Neuronal stem cell (in vitro differentiated cells): ENCODE data around the gene KAZN.

ENCODE experiments used
- DNase-seq: peaks from one replicate; pipeline ENCODE4 v3.0.0-alpha.2; 2013; ENCODE audit warnings: low spot score
- H2AFZ ChIP-seq: one replicate; pipeline ENCODE4 v1.6.1; 2013; ENCODE audit warnings: mild to moderate bottlenecking, low read length, inconsistent platforms
- H2AK5ac ChIP-seq: 2 replicates; pipeline ENCODE4 v1.6.1; 2013; ENCODE audit warnings: low read depth, mild to moderate bottlenecking, inconsistent platforms, low read length, moderate library complexity, mixed read lengths
- H2BK120ac ChIP-seq: 2 replicates; pipeline ENCODE4 v1.6.1; 2013; ENCODE audit warnings: low read depth, mild to moderate bottlenecking, inconsistent platforms, low read length, moderate library complexity, mixed read lengths
- H2BK12ac ChIP-seq: one replicate; pipeline ENCODE4 v1.6.1; 2013; ENCODE audit warnings: low read length, inconsistent platforms
- H2BK15ac ChIP-seq: 2 replicates; pipeline ENCODE4 v1.6.1; 2013; ENCODE audit warnings: mild to moderate bottlenecking, low read length, inconsistent platforms, mixed read lengths
- H2BK5ac ChIP-seq: one replicate; pipeline ENCODE4 v1.6.1; 2013; ENCODE audit warnings: inconsistent platforms, mild to moderate bottlenecking, low read length, moderate library complexity
- H3K14ac ChIP-seq: one replicate; pipeline ENCODE4 v1.6.1; 2013; ENCODE audit warnings: low read length, inconsistent platforms
- H3K18ac ChIP-seq: 2 replicates; pipeline ENCODE4 v1.6.1; 2013; ENCODE audit warnings: low read length, inconsistent platforms
- H3K23ac ChIP-seq: 2 replicates; pipeline ENCODE4 v1.6.1; 2013; ENCODE audit warnings: low read depth, mild to moderate bottlenecking, mixed read lengths, low read length, inconsistent platforms; ENCODE audit not compliant: poor library complexity
- H3K27ac ChIP-seq: replicated peaks from 3 replicates; pipeline ENCODE4 v1.5.1; 2013; ENCODE audit warnings: low read length, inconsistent platforms
- H3K27me3 ChIP-seq, 3 experiments: 2 replicates each; pipeline ENCODE4 v1.6.1; 2013; ENCODE audit warnings: low read length in 3 of 3, mild to moderate bottlenecking in 2 of 3, inconsistent platforms in 1 of 3, low read depth in 1 of 3, mixed read lengths in 1 of 3, moderate library complexity in 1 of 3; ENCODE audit not compliant: control insufficient read depth in 3 of 3, insufficient read depth in 3 of 3
- H3K36me3 ChIP-seq, 2 donors: replicated peaks in 1 of 2; 2 replicates each; pipeline ENCODE4 v1.6.1; 2013; ENCODE audit warnings: low read length in 2 of 2; ENCODE audit not compliant: control insufficient read depth in 2 of 2, insufficient read depth in 2 of 2
- H3K4ac ChIP-seq: 2 replicates; pipeline ENCODE4 v1.6.1; 2013; ENCODE audit warnings: inconsistent platforms, mild to moderate bottlenecking, low read length, moderate library complexity
- H3K4me1 ChIP-seq, 2 donors: 1 replicate in 1 of 2; 2 replicates in 1 of 2; pipeline ENCODE4 v1.6.1; 2013; ENCODE audit warnings: low read length in 2 of 2, low read depth in 1 of 2; ENCODE audit not compliant: control insufficient read depth in 2 of 2, insufficient read depth in 1 of 2
- H3K4me2 ChIP-seq: one replicate; pipeline ENCODE4 v1.6.1; 2013; ENCODE audit warnings: mild to moderate bottlenecking, low read length, inconsistent platforms; ENCODE audit not compliant: insufficient read depth, poor library complexity, severe bottlenecking
- H3K4me3 ChIP-seq, 2 donors: 2 replicates each; pipeline ENCODE4 v1.5.1; 2013; ENCODE audit warnings: low read length in 2 of 2, mild to moderate bottlenecking in 2 of 2, inconsistent platforms in 1 of 2, moderate library complexity in 1 of 2
- H3K79me1 ChIP-seq: one replicate; pipeline ENCODE4 v1.6.1; 2013; ENCODE audit warnings: low read depth, mild to moderate bottlenecking, inconsistent platforms, low read length, moderate library complexity
- H3K9ac ChIP-seq: one replicate; pipeline ENCODE4 v1.6.1; 2013; ENCODE audit warnings: mild to moderate bottlenecking, low read depth, low read length, inconsistent platforms; ENCODE audit not compliant: poor library complexity
- H3K9me3 ChIP-seq, 2 donors: replicated peaks in 1 of 2; 2 replicates each; pipeline versions ENCODE3 to v1.6.1; 2013; ENCODE audit warnings: low read length in 2 of 2, mild to moderate bottlenecking in 2 of 2, inconsistent platforms in 1 of 2, low read depth in 1 of 2, mixed read lengths in 1 of 2, moderate library complexity in 1 of 2; ENCODE audit not compliant: control insufficient read depth in 2 of 2, insufficient read depth in 1 of 2
- H4K8ac ChIP-seq: one replicate; pipeline ENCODE4 v1.6.1; 2013; ENCODE audit warnings: low read depth, mild to moderate bottlenecking, inconsistent platforms, low read length, moderate library complexity
- H4K91ac ChIP-seq: one replicate; pipeline ENCODE4 v1.6.1; 2013; ENCODE audit warnings: low read length, low read depth, mild to moderate bottlenecking, inconsistent platforms; ENCODE audit not compliant: poor library complexity
- WGBS, 2 donors: extraction: QIAGEN DNeasy Blood & Tissue Kit; methylation state at CpG; one replicate each; pipeline ENCODE4 v1.1.7; 2013; ENCODE audit warnings: missing lambda C conversion rate in 2 of 2, mixed read lengths in 1 of 2; ENCODE audit not compliant: insufficient read length in 2 of 2, insufficient replicate concordance in 1 of 2; ENCODE audit errors: extremely low coverage in 2 of 2; 5-methylcytosine and 5-hydroxymethylcytosine counted together

KAZN gene

GRCh38 chr1:14784790-14785773 lies 186.6 kb downstream of the KAZN start:
- H4K91ac ChIP-seq: no peak overlapping the region
- peaks cover 3% of the 10 kb centered on the region for H3K79me1 ChIP-seq
- WGBS, 2 donors: no CpG with 5 or more reads among the region's 16 CpGs
- no peak overlapping the region for H3K4me2 ChIP-seq
- no peak overlapping the region for H4K8ac ChIP-seq
- H2BK5ac ChIP-seq: no peak overlapping the region
- H3K18ac ChIP-seq: no peak overlapping the region
- peaks cover 5 to 7% of the 10 kb centered on the region in 2 donors for H3K4me1 ChIP-seq
- DNase-seq: no peak
- H3K27ac ChIP-seq: no peak overlapping the region
- H3K9me3 ChIP-seq: no peaks in the 10 kb centered on the region
- no peaks in the 10 kb centered on the region for H3K27me3 ChIP-seq
- no peak overlapping the region for H3K4ac ChIP-seq
- no peak overlapping the region for H2AK5ac ChIP-seq
- H3K4me3 ChIP-seq: no peak overlapping the region
- H3K14ac ChIP-seq: no peak overlapping the region
- H3K9ac ChIP-seq: no peak overlapping the region
- H3K36me3 ChIP-seq: peaks cover 0 to 51% of the 10 kb centered on the region in 2 donors
- H2BK15ac ChIP-seq: no peak overlapping the region
- no peak overlapping the region for H2AFZ ChIP-seq
- H3K23ac ChIP-seq: no peak overlapping the region
- H2BK12ac ChIP-seq: no peak overlapping the region
- no peak overlapping the region for H2BK120ac ChIP-seq

- Histone ChIP-seq H3K4me2 (no peak overlapping the region), H2BK12ac (no peak overlapping the region), H3K27ac (no peak overlapping the region), H3K23ac (no peak overlapping the region), H3K9me3 (no peaks in the 10 kb centered on the region), H3K9ac (no peak overlapping the region), H2BK15ac (no peak overlapping the region), H2BK5ac (no peak overlapping the region), H3K27me3 (no peaks in the 10 kb centered on the region), H2BK120ac (no peak overlapping the region), H4K91ac (no peak overlapping the region), H3K79me1 (peaks cover 3% of the 10 kb centered on the region), H3K4ac (no peak overlapping the region), H3K4me1 (peaks cover 5 to 6% of the 10 kb centered on the region in 2 donors), H3K14ac (no peak overlapping the region), H2AK5ac (no peak overlapping the region), H3K18ac (no peak overlapping the region), H3K4me3 (no peak overlapping the region), H2AFZ (no peak overlapping the region), H4K8ac (no peak overlapping the region), H3K36me3 (peaks cover 0 to 56% of the 10 kb centered on the region in 2 donors)
- no peak for DNase-seq
- no CpG with 5 or more reads among the region's 9 CpGs for WGBS, 2 donors
Measured at GRCh38 chr1:14786109-14786675, 187.7 kb downstream of the KAZN start.

GRCh38 chr1:14786681-14787080 lies 188.2 kb downstream of the KAZN start:
- Histone ChIP-seq H3K4me1 (peaks cover 5 to 9% of the 10 kb centered on the region in 2 donors), H2BK120ac (no peak overlapping the region), H2AFZ (no peak overlapping the region), H2BK5ac (no peak overlapping the region), H3K4ac (no peak overlapping the region), H3K79me1 (peaks cover 3% of the 10 kb centered on the region), H3K23ac (no peak overlapping the region), H3K4me2 (no peak overlapping the region), H3K36me3 (peaks cover 0 to 58% of the 10 kb centered on the region in 2 donors), H2AK5ac (no peak overlapping the region), H3K27ac (no peak overlapping the region), H3K9ac (no peak overlapping the region), H3K14ac (no peak overlapping the region), H3K27me3 (no peaks in the 10 kb centered on the region), H3K4me3 (no peak overlapping the region), H3K18ac (no peak overlapping the region), H2BK12ac (no peak overlapping the region), H4K8ac (no peak overlapping the region), H3K9me3 (no peaks in the 10 kb centered on the region), H2BK15ac (no peak overlapping the region), H4K91ac (no peak overlapping the region)
- no CpG with 5 or more reads among the region's 1 CpG for WGBS, 2 donors
- DNase-seq: no peak

- Histone ChIP-seq H4K8ac (no peak overlapping the region), H3K36me3 (peaks cover 0 to 61% of the 10 kb centered on the region in 2 donors), H3K27ac (no peak overlapping the region), H4K91ac (no peak overlapping the region), H3K23ac (no peak overlapping the region), H2BK120ac (no peak overlapping the region), H2BK12ac (no peak overlapping the region), H3K9ac (no peak overlapping the region), H3K14ac (no peak overlapping the region), H2BK15ac (peak overlapping the region; percentile 18), H3K4me2 (no peak overlapping the region), H2BK5ac (no peak overlapping the region), H2AFZ (no peak overlapping the region), H3K4ac (no peak overlapping the region), H3K9me3 (no peaks in the 10 kb centered on the region), H3K4me1 (peaks cover 5 to 9% of the 10 kb centered on the region in 2 donors), H3K79me1 (peaks cover 3% of the 10 kb centered on the region), H2AK5ac (no peak overlapping the region), H3K4me3 (no peak overlapping the region), H3K18ac (peak overlapping the region; percentile 39), H3K27me3 (no peaks in the 10 kb centered on the region)
- no peak for DNase-seq
- no CpG with 5 or more reads among the region's 10 CpGs for WGBS, 2 donors
Measured at GRCh38 chr1:14787604-14788003, 189.1 kb downstream of the KAZN start.
